AG09319 (cell line): Measurements from ENCODE around the gene TRIM29.

Source experiments
- DNase-seq: peaks from one replicate; pipeline ENCODE4 v3.0.0-alpha.2; 2010; ENCODE audit warnings: low read depth; ENCODE audit errors: extremely low read depth
- TF ChIP-seq, protein P1 (sequence below): IDR thresholded peaks from 2 replicates; pipeline ENCODE4 v1.5.1; 2011; ENCODE audit warnings: low read depth, mild to moderate bottlenecking, inconsistent platforms, low read length, moderate library complexity

The TRIM29 gene

DNA sequence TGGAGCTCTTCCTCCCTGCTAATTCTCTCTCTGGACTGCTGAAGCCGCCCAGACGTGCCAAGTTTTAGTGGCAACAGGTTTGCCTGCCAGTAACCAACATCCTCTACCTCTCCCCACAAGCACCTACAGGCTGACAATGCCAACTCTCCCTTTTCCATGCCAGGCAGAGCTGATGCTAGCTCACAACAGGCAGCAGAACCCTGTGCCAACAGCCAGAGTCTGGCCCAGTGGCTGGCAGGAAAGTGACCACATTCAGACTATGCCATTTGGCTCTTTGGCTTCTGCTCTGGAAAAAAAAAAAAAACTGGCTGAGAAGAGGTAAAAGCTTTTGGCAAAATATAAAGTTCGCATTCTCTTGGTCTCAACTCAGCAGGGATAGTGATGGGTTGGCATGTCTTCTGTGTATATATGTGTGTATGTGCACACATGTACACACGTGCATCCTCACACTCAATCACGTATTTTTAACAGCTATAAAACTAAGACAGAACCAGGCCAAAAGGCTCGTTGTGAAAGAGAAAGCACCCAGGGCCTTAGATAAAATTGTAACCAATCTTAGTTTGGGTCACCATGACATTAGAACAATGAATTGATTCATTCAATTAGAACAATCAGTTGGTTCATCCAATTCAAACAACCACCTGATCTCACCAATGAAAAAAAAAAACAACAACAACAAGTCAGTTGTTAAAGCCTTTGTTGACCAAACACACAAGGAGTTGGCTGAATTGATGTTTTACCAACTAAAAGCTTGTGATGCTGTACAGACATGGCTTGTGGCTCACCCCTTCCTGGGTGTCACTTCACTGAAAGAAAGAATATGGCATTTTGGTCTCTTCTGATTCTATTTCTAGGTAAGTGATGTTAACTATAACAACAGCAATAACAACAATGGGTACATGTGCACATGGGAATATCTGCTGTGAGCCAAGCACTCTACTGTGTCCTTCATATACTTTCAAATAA is 48.6 kb downstream of the TRIM29 start:
- TF ChIP-seq, protein P1, sequence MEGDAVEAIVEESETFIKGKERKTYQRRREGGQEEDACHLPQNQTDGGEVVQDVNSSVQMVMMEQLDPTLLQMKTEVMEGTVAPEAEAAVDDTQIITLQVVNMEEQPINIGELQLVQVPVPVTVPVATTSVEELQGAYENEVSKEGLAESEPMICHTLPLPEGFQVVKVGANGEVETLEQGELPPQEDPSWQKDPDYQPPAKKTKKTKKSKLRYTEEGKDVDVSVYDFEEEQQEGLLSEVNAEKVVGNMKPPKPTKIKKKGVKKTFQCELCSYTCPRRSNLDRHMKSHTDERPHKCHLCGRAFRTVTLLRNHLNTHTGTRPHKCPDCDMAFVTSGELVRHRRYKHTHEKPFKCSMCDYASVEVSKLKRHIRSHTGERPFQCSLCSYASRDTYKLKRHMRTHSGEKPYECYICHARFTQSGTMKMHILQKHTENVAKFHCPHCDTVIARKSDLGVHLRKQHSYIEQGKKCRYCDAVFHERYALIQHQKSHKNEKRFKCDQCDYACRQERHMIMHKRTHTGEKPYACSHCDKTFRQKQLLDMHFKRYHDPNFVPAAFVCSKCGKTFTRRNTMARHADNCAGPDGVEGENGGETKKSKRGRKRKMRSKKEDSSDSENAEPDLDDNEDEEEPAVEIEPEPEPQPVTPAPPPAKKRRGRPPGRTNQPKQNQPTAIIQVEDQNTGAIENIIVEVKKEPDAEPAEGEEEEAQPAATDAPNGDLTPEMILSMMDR: no peak
- no peak for DNase-seq

DNA sequence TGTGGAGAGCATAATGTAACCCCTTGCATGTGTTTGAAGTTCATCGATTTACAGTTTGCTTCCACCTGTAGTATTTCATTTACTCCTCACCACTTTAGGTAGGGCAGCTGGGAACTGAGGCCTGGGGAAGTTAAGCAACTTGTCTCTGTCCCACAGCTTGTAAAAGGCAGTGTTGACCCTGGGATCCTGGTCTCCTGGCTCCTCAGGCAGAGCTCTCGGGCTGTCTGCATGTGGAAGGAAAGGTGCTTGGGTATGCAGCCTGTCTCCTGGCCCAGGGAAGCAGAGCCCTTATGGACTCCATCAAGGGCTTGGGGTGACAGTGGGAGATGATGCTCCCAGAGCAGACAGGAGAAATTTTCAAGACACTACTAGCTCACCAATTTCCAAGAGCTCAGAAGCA is 49.9 kb downstream of the TRIM29 start:
- DNase-seq: no peak
- TF ChIP-seq, protein P1: no peak

DNA sequence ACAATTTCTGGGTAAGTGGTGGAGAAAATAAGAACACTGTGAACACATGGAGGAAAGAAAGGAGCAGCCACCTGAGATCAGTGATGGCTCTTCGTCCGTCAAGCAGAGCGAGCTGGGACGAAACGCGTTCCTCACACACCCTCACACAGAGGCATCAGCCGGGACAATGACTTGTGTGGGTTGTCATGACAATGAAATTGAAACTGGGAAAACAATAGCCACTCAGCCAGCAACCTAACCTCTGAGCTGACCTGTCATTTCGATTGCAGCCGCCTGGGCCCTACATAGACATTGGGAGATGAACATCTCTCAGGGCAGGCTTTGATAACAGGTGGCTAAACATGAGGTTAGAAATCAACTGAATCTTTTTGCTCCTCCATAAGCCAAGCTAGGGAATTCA is 51.3 kb downstream of the TRIM29 start:
- DNase-seq: no peak
- TF ChIP-seq, protein P1: no peak

- TF ChIP-seq, protein P1: peak; percentile 59
- DNase-seq: no peak
Observed at GRCh38 chr11:120079750-120080610, 57.9 kb downstream of the TRIM29 start.

- DNase-seq: no peak
Observed at GRCh38 chr11:120078397-120078796, 59.5 kb downstream of the TRIM29 start.

GRCh38 chr11:120074076-120074475 is 63.8 kb downstream of the TRIM29 start:
- TF ChIP-seq, protein P1: no peak
- DNase-seq: no peak

More at GRCh38 chr11:120078397-120078796, 59.5 kb downstream of the TRIM29 start:
- TF ChIP-seq, protein P1: no peak
